EH (cell line): ENCODE measurements around the gene NBPF1.

Experiments
- DNase-seq: peaks from one replicate; pipeline ENCODE4 v3.0.0-alpha.2; 2015; ENCODE audit warnings: low read depth

NBPF1 gene

GRCh38 chr1:16512624-16513411 lies 100.5 kb downstream of the NBPF1 start:
- peak; percentile 7 for DNase-seq
